Suprapubic skin (tissue), 4 donors: Measurements from ENCODE around the gene CNKSR1.

ENCODE experiments used
- CTCF ChIP-seq, 2 donors: fragments of 200-600 bp in 1 of 2; fragments of 450-650 bp in 1 of 2; sonication (generic) in 1 of 2; IDR thresholded peaks; one replicate each; pipeline ENCODE4 v1.5.1; 2016 to 2019; ENCODE audit warnings: antibody characterized with exemption in 2 of 2, mild to moderate bottlenecking in 1 of 2, moderate library complexity in 1 of 2
- POLR2A ChIP-seq, 2 donors: fragments of 450-650 bp; IDR thresholded peaks; one replicate each; pipeline ENCODE4 v1.6.1; 2017; ENCODE audit warnings: antibody characterized with exemption in 2 of 2, mild to moderate bottlenecking in 2 of 2, moderate library complexity in 2 of 2
- POLR2AphosphoS5 ChIP-seq, 3 donors: sonication (generic); formaldehyde crosslinking; IDR thresholded peaks; one replicate each; pipeline ENCODE4 v1.6.1; 2017; ENCODE audit warnings: antibody characterized with exemption in 3 of 3

GRCh38 chr1:26158908-26159742 is 18.2 kb upstream of the CNKSR1 start, which contains the start of gene FAM110D:
- no peak for TF ChIP-seq CTCF (IDR thresholded peaks at IDR 0.05)
- no peak for TF ChIP-seq POLR2AphosphoS5 (IDR thresholded peaks at IDR 0.05)
- TF ChIP-seq POLR2A (IDR thresholded peaks at IDR 0.05) = no peak
